ENCODE measurements around the gene STAT5A.

DNA sequence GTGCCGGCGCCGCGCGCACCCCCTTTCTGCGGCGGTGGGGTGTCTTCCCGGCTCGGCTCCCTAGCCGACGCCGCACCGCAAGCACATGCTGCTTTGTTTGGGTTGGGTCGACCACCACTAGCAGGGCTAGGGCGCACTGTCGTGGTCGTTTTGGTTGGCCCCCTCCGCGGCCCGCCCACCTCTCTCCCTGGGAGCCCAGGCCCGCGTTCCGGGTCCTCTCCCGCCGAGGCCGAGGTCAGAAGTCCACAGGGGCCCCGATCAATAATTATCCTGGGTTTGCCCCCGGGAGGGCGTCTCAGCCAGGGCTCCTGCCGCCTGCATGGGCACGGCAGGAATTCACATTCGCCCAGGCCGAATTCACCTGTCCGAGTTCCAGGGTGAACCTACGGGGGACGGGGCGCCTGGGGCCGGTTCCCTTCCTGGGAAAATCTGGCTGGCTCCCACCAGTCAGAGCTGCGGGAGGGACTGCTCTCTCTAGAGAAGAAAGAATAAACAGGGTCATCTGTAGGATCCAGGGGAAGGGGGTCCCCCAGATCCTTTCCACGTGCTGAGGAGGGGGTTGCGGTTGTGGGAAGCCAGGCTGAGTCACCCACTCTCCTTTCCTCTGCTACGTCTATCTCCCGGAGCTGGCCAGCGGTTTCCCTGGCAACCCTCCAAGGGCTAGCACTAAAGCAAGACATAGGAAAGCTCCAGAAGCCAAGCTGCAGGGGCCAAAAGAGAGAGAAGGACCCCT, 11.5 kb upstream of the STAT5A start:
- TF ChIP-seq POLR2A (IDR thresholded peaks at IDR 0.05) = no peak
- TF ChIP-seq, protein P1, sequence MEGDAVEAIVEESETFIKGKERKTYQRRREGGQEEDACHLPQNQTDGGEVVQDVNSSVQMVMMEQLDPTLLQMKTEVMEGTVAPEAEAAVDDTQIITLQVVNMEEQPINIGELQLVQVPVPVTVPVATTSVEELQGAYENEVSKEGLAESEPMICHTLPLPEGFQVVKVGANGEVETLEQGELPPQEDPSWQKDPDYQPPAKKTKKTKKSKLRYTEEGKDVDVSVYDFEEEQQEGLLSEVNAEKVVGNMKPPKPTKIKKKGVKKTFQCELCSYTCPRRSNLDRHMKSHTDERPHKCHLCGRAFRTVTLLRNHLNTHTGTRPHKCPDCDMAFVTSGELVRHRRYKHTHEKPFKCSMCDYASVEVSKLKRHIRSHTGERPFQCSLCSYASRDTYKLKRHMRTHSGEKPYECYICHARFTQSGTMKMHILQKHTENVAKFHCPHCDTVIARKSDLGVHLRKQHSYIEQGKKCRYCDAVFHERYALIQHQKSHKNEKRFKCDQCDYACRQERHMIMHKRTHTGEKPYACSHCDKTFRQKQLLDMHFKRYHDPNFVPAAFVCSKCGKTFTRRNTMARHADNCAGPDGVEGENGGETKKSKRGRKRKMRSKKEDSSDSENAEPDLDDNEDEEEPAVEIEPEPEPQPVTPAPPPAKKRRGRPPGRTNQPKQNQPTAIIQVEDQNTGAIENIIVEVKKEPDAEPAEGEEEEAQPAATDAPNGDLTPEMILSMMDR (IDR thresholded peaks at IDR 0.05) = no peak

Data from uterus (tissue), 2 donors.